WERI-Rb-1 (cell line): ENCODE data around the gene SIRPG.

Experiments used
- DNase-seq: peaks from one replicate; pipeline ENCODE4 v3.0.0-alpha.2; 2020
- H3K27ac ChIP-seq: fragments of 250-450 bp; sonication (Bioruptor Pico); 2 replicates; pipeline ENCODE4 v1.5.1; 2020; ENCODE audit warnings: mild to moderate bottlenecking, moderate library complexity
- H3K27me3 ChIP-seq: fragments of 250-450 bp; sonication (Bioruptor Pico); 2 replicates; pipeline ENCODE4 v1.5.1; 2021; ENCODE audit warnings: mild to moderate bottlenecking, low read depth, moderate library complexity; ENCODE audit not compliant: insufficient read depth, severe bottlenecking
- H3K36me3 ChIP-seq: fragments of 250-450 bp; sonication (Bioruptor Pico); 2 replicates; pipeline ENCODE4 v1.5.1; 2020; ENCODE audit warnings: mild to moderate bottlenecking, moderate library complexity
- H3K4me3 ChIP-seq: 2 replicates; pipeline ENCODE4 v1.5.1; 2011; ENCODE audit warnings: low read depth, mild to moderate bottlenecking, control low read depth, low read length
- H3K9me3 ChIP-seq: fragments of 250-450 bp; sonication (Bioruptor Pico); 2 replicates; pipeline ENCODE4 v1.5.1; 2021; ENCODE audit warnings: mild to moderate bottlenecking, moderate library complexity; ENCODE audit not compliant: severe bottlenecking
- TF ChIP-seq, protein P1 (sequence below): IDR thresholded peaks from 2 replicates; pipeline ENCODE4 v1.5.1; 2011; ENCODE audit warnings: low read depth, mild to moderate bottlenecking, control low read depth, inconsistent platforms, low read length

SIRPG gene

GRCh38 chr20:1637226-1637625 is 20.4 kb downstream of the SIRPG start:
- TF ChIP-seq, protein P1, sequence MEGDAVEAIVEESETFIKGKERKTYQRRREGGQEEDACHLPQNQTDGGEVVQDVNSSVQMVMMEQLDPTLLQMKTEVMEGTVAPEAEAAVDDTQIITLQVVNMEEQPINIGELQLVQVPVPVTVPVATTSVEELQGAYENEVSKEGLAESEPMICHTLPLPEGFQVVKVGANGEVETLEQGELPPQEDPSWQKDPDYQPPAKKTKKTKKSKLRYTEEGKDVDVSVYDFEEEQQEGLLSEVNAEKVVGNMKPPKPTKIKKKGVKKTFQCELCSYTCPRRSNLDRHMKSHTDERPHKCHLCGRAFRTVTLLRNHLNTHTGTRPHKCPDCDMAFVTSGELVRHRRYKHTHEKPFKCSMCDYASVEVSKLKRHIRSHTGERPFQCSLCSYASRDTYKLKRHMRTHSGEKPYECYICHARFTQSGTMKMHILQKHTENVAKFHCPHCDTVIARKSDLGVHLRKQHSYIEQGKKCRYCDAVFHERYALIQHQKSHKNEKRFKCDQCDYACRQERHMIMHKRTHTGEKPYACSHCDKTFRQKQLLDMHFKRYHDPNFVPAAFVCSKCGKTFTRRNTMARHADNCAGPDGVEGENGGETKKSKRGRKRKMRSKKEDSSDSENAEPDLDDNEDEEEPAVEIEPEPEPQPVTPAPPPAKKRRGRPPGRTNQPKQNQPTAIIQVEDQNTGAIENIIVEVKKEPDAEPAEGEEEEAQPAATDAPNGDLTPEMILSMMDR, result no peak
- H3K27me3 ChIP-seq, result peaks cover 42% of the 10 kb centered on the region
- no peaks in the 10 kb centered on the region for H3K36me3 ChIP-seq
- no peak overlapping the region for H3K4me3 ChIP-seq
- no peak for DNase-seq
- H3K9me3 ChIP-seq, result no peaks in the 10 kb centered on the region
- H3K27ac ChIP-seq, result no peak overlapping the region

DNA sequence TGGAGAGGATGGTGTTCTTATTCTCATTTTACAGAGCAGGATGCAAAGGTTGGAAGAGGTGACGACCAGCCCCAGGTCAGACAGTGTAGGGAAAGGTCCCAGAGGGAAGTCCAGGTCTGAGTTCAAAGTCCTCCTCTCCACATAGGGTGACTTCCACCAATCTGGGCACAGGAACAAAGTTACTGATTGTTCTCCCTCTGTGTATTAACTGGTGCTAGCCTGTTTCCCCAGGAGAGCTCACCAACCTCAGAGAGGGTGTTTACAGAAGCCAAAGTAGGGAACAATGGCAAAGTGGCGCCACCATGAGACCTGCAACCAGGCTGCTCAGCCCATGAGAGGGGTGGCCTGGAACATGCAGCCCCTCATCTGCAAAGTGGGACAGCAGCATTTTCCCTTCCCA is 21.0 kb downstream of the SIRPG start:
- Histone ChIP-seq H3K27ac (no peak overlapping the region), H3K9me3 (no peaks in the 10 kb centered on the region), H3K27me3 (peaks cover 40% of the 10 kb centered on the region), H3K4me3 (no peak overlapping the region), H3K36me3 (no peaks in the 10 kb centered on the region)
- TF ChIP-seq, protein P1, result no peak
- DNase-seq, result no peak

DNA sequence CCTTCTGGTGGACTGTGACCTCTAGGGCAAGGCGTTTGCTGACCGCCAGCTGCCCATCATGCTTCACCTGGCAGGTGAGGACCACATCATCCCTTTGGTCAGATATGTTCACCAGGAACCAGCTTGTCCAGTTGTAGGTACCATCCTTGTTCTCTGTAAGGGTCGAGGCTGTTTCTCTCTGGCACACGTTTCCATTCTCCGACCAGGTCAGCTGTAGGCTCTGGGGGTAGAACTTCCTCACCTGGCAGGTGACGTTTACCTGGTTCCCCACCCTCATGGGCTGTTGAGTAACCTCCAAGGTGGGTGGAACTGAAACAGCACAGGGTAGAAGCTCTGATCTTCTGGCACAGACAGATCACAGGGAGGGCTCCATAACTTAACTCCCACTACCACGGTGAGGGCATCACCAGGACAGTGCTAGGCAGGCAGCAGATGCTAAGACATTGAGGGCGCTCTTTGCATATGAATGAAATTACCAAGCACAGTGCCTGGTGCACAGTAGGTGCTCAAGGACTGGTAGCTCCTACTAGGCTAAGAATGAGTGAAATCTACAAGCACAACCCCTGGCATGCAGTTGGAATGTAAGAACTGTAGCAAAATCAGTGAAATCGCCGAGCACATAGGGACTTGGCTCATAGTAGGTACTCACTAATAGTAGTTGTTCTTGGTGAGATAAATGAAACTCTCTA is 22.1 kb downstream of the SIRPG start:
- Histone ChIP-seq H3K9me3 (no peaks in the 10 kb centered on the region), H3K4me3 (no peak overlapping the region), H3K27me3 (peaks cover 37% of the 10 kb centered on the region), H3K36me3 (no peaks in the 10 kb centered on the region), H3K27ac (no peak overlapping the region)
- TF ChIP-seq, protein P1, result no peak
- no peak for DNase-seq

GRCh38 chr20:1633535-1633934 is 24.0 kb downstream of the SIRPG start:
- no peak overlapping the region for H3K4me3 ChIP-seq
- no peak overlapping the region for H3K27ac ChIP-seq
- no peaks in the 10 kb centered on the region for H3K9me3 ChIP-seq
- TF ChIP-seq, protein P1, result no peak
- no peaks in the 10 kb centered on the region for H3K36me3 ChIP-seq
- H3K27me3 ChIP-seq, result peaks cover 54% of the 10 kb centered on the region
- no peak for DNase-seq

- Histone ChIP-seq H3K27ac (no peak overlapping the region), H3K27me3 (peaks cover 65% of the 10 kb centered on the region), H3K36me3 (no peaks in the 10 kb centered on the region), H3K9me3 (no peaks in the 10 kb centered on the region), H3K4me3 (no peak overlapping the region)
- TF ChIP-seq, protein P1, result no peak
- DNase-seq, result no peak
Observed at GRCh38 chr20:1632178-1632577, 25.4 kb downstream of the SIRPG start.
